Transverse colon (tissue), 4 donors: ENCODE results near the gene OCRL.

ENCODE experiments used
- CTCF ChIP-seq, 5 experiments: fragments of 200-600 bp in 3 of 5; fragments of 450-650 bp in 2 of 5; sonication (generic) in 3 of 5; IDR thresholded peaks; 1 replicate in 2 of 5; 2 replicates in 3 of 5; pipeline ENCODE4 v1.5.1; 2016 to 2017; ENCODE audit warnings: antibody characterized with exemption in 5 of 5, inconsistent platforms in 3 of 5, mild to moderate bottlenecking in 2 of 5, moderate library complexity in 1 of 5
- POLR2A ChIP-seq: fragments of 450-650 bp; IDR thresholded peaks from one replicate; pipeline ENCODE4 v1.6.1; 2016; ENCODE audit warnings: antibody characterized with exemption, mild to moderate bottlenecking, moderate library complexity
- POLR2AphosphoS5 ChIP-seq, 3 donors: sonication (generic); formaldehyde crosslinking; IDR thresholded peaks; one replicate each; pipeline ENCODE4 v1.6.1; 2016; ENCODE audit warnings: antibody characterized with exemption in 3 of 3

- TF ChIP-seq CTCF (IDR thresholded peaks at IDR 0.05) = no peak
- no peak for TF ChIP-seq POLR2A
- peak in 1 of 3 donors; percentile 10 for TF ChIP-seq POLR2AphosphoS5 (IDR thresholded peaks at IDR 0.05)
These were observed 96.2 kb downstream of the OCRL start for GRCh38 chrX:129636175-129636681.
